ENCODE results near the gene CHPF2.

The CHPF2 gene

DNA sequence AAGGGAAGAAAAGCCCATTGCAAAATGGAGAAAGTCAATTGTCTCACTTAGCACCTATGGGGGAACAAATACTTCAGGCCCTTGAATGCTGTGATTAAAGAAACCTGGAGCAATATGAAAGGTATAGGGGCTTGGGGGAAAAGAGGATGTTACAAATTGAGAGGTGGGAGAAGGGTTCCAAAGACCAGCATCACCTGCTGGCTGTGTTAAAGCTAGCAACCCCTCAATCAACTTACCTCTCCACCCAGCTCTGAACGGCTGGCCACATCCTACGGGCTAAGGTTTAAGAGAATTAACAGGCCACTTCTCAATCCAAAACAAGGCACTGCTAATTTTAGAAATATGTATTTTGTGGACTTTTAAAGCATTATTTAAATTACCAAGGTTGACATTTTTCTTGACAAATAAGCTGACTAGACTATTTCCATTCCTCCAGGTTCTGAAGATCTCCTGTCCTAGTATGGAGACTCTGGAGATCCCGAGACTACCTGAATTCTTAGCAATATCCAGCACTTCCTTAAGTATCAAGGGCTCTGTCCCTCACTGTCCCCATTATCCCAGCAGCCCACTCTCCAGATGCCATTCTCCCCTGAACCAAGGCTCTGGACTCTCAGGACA, 21.0 kb upstream of the CHPF2 start:
- H3K36me3 ChIP-seq: peaks cover 38% of the 10 kb centered on the region
- TF ChIP-seq, protein P1, sequence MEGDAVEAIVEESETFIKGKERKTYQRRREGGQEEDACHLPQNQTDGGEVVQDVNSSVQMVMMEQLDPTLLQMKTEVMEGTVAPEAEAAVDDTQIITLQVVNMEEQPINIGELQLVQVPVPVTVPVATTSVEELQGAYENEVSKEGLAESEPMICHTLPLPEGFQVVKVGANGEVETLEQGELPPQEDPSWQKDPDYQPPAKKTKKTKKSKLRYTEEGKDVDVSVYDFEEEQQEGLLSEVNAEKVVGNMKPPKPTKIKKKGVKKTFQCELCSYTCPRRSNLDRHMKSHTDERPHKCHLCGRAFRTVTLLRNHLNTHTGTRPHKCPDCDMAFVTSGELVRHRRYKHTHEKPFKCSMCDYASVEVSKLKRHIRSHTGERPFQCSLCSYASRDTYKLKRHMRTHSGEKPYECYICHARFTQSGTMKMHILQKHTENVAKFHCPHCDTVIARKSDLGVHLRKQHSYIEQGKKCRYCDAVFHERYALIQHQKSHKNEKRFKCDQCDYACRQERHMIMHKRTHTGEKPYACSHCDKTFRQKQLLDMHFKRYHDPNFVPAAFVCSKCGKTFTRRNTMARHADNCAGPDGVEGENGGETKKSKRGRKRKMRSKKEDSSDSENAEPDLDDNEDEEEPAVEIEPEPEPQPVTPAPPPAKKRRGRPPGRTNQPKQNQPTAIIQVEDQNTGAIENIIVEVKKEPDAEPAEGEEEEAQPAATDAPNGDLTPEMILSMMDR (IDR thresholded peaks at IDR 0.05): no peak
- no peak overlapping the region for H3K27ac ChIP-seq
- H3K4me3 ChIP-seq (ENCODE audit: low read depth in 1 of 2, low read length in 1 of 2): no peak overlapping the region
- H3K4me1 ChIP-seq (ENCODE audit: control insufficient read depth in 1 of 2, insufficient read depth in 1 of 2, low read depth in 1 of 2, low read length in 1 of 2): no peaks in the 10 kb centered on the region
- H3K27me3 ChIP-seq: peaks cover 30% of the 10 kb centered on the region
- H3K9me3 ChIP-seq: no peaks in the 10 kb centered on the region

DNA sequence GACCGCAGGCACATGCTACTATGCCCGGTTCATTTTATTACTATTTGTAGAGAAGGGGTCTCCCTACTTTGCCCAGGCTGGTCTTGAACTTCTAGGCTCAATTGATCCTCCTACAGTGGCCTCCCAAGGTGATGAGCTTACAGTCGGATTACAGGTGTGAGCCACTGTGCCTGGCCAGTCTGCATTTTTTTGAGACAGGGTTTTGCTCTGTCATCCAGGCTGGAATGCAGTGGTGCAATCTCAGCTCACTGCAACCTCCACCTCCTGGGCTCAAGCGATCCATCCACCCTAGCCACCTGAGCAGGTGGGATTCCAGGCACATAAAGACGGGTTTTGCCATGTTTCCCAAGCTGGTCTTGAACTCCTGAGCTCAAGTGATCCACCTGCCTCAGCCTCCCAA, 19.7 kb upstream of the CHPF2 start:
- peaks cover 16% of the 10 kb centered on the region for H3K27me3 ChIP-seq
- peaks cover 50% of the 10 kb centered on the region for H3K36me3 ChIP-seq
- H3K9me3 ChIP-seq: no peaks in the 10 kb centered on the region
- TF ChIP-seq, protein P1 (IDR thresholded peaks at IDR 0.05): no peak
- no peak overlapping the region for H3K27ac ChIP-seq
- no peak overlapping the region for H3K4me3 ChIP-seq (ENCODE audit: low read depth in 1 of 2, low read length in 1 of 2)
- H3K4me1 ChIP-seq (ENCODE audit: control insufficient read depth in 1 of 2, insufficient read depth in 1 of 2, low read depth in 1 of 2, low read length in 1 of 2): no peaks in the 10 kb centered on the region

DNA sequence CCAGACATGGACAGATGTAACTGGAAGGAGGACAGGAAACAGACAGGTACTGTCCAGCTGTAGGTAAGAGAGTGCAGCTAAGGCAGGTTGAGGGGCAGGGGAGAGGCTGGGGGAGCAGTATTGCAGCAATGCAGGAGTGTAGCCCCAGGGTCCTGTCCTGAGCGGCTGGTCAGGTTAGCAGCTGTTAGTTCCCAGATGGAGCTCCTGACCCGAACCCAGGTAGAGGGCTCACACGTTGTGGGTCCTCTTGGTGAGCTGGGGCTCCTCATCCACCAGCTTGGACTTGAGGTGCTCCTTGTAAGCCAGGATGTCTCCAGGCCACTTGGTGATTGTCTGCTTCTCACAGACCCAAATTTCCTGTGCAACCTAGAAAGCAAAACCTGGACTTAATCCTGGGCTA, 18.5 kb upstream of the CHPF2 start:
- Histone ChIP-seq H3K4me1 (ENCODE audit: control insufficient read depth in 1 of 2, insufficient read depth in 1 of 2, low read depth in 1 of 2, low read length in 1 of 2) (no peaks in the 10 kb centered on the region), H3K27me3 (peaks cover 4% of the 10 kb centered on the region), H3K9me3 (no peaks in the 10 kb centered on the region), H3K27ac (no peak overlapping the region), H3K36me3 (peaks cover 62% of the 10 kb centered on the region), H3K4me3 (ENCODE audit: low read depth in 1 of 2, low read length in 1 of 2) (no peak overlapping the region)
- TF ChIP-seq, protein P1 (IDR thresholded peaks at IDR 0.05): no peak

DNA sequence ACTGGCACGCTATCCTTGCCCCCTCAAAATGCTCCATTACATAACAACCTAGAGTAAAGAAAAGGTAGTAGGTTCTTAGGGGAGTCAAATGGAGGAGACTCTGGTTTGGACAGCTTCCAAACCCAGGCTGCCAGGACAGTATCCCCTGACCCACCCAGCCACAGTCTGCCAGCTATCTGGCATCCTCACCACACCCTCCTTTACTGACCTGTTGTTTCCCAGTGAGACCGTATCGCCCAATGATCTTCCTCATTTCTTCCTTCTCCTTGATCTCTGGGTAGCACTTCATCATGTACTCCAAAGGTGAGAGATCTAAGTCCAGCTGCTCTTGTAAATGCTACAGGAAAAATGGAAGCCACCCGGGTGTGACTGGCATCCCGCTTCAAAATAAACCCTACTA, 16.9 kb upstream of the CHPF2 start:
- Histone ChIP-seq H3K27ac (no peak overlapping the region), H3K9me3 (no peaks in the 10 kb centered on the region), H3K4me3 (ENCODE audit: low read depth in 1 of 2, low read length in 1 of 2) (no peak overlapping the region), H3K4me1 (ENCODE audit: control insufficient read depth in 1 of 2, insufficient read depth in 1 of 2, low read depth in 1 of 2, low read length in 1 of 2) (no peaks in the 10 kb centered on the region), H3K27me3 (no peaks in the 10 kb centered on the region), H3K36me3 (peaks cover 74% of the 10 kb centered on the region)
- TF ChIP-seq, protein P1 (IDR thresholded peaks at IDR 0.05): no peak

DNA sequence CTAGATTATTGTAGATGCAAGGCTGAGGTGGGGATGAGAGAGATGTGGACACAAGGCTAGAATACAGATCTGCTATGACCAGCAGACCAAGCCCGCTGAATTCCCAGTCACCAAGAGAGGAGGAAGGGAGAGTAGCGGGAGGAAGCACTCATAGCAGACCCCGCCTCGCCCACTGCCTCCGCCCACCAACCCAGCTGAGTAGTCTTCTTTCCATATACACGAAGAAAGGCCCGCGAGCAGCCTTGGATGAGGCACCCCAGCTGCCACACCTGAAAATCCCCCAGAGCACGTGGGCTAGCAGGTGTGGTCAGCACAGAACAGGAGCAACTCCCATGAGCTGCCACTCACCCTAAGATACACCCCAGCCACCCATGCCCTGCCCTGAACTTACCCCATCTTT, 14.1 kb upstream of the CHPF2 start:
- peaks cover 88% of the 10 kb centered on the region for H3K36me3 ChIP-seq
- H3K27ac ChIP-seq: no peak overlapping the region
- TF ChIP-seq, protein P1 (IDR thresholded peaks at IDR 0.05): no peak

More for the DNA sequence above, 14.1 kb upstream of the CHPF2 start:
- no peaks in the 10 kb centered on the region for H3K9me3 ChIP-seq
- H3K4me3 ChIP-seq (ENCODE audit: low read depth in 1 of 2, low read length in 1 of 2): no peak overlapping the region
- no peaks in the 10 kb centered on the region for H3K27me3 ChIP-seq
- H3K4me1 ChIP-seq (ENCODE audit: control insufficient read depth in 1 of 2, insufficient read depth in 1 of 2, low read depth in 1 of 2, low read length in 1 of 2): no peaks in the 10 kb centered on the region
